Neural cell (in vitro differentiated cells): Measurements from ENCODE around the gene UGT3A2.

Experiments
- CTCF ChIP-seq: fragments of 450-650 bp; IDR thresholded peaks from 2 replicates; pipeline ENCODE4 v1.5.1; 2014; ENCODE audit warnings: antibody characterized with exemption, mild to moderate bottlenecking, moderate library complexity; ENCODE audit not compliant: poor library complexity, severe bottlenecking
- EP300 ChIP-seq: fragments of 450-650 bp; conservative IDR thresholded peaks from 2 replicates; pipeline ENCODE4 v1.6.1; 2014; ENCODE audit warnings: antibody characterized with exemption, mild to moderate bottlenecking, moderate library complexity; ENCODE audit not compliant: poor library complexity, severe bottlenecking
- EZH2 ChIP-seq: fragments of 200-600, 300-800 bp; shearing (Covaris generic), sonication (generic); IDR thresholded peaks from 2 replicates; pipeline ENCODE4 v1.6.1; 2014; ENCODE audit warnings: antibody characterized with exemption, low read length, borderline replicate concordance, mild to moderate bottlenecking; ENCODE audit not compliant: insufficient read depth, poor library complexity, severe bottlenecking
- MXI1 ChIP-seq: fragments of 450-650 bp; conservative IDR thresholded peaks from 2 replicates; pipeline ENCODE4 v1.6.1; 2014; ENCODE audit warnings: antibody characterized with exemption, mild to moderate bottlenecking; ENCODE audit not compliant: poor library complexity, severe bottlenecking
- POLR2AphosphoS5 ChIP-seq: IDR thresholded peaks from 2 replicates; pipeline ENCODE4 v1.6.1; 2012
- RAD21 ChIP-seq: fragments of 450-650 bp; conservative IDR thresholded peaks from 2 replicates; pipeline ENCODE4 v1.6.1; 2014; ENCODE audit warnings: antibody characterized with exemption, mild to moderate bottlenecking, moderate library complexity
- REST ChIP-seq: IDR thresholded peaks from 2 replicates; pipeline ENCODE4 v1.6.1; 2012; ENCODE audit warnings: borderline replicate concordance
- SMC3 ChIP-seq: fragments of 450-650 bp; conservative IDR thresholded peaks from 2 replicates; pipeline ENCODE4 v1.6.1; 2014; ENCODE audit warnings: antibody characterized with exemption, mild to moderate bottlenecking, moderate library complexity; ENCODE audit not compliant: poor library complexity

DNA sequence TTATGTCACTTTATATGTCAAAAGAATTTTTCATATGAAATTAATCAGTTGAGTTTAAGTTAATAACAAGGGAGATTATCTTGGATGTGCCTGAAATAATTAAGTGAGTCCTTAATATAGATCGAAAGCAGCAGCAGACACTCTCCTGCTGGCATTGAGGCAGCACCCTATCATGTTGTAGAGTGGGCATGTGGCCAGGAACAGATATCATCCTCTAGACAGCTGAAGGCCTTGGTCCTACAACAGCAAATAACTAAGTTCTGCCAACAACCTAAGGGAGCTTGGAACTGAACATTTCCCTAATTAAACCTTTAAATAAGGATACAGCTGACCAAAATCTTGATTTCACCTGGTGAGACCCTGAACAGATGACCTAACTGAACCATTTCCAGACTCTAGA lies 49.7 kb downstream of the UGT3A2 start:
- TF ChIP-seq CTCF (no peak), EZH2 (no peak), POLR2AphosphoS5 (no peak), REST (no peak), MXI1 (no peak), RAD21 (no peak), SMC3 (no peak), EP300 (no peak)
